ENCODE results near the gene CCR5. TPM values are rescaled to one million over a fixed set of nuclear protein-coding genes. Genes with fewer than 3 reads are reported as not detected.

The CCR5 gene
- total RNA-seq, 4 donors from 2014 or later, result 0.23 to 1.8 (median 0.44) TPM

DNA sequence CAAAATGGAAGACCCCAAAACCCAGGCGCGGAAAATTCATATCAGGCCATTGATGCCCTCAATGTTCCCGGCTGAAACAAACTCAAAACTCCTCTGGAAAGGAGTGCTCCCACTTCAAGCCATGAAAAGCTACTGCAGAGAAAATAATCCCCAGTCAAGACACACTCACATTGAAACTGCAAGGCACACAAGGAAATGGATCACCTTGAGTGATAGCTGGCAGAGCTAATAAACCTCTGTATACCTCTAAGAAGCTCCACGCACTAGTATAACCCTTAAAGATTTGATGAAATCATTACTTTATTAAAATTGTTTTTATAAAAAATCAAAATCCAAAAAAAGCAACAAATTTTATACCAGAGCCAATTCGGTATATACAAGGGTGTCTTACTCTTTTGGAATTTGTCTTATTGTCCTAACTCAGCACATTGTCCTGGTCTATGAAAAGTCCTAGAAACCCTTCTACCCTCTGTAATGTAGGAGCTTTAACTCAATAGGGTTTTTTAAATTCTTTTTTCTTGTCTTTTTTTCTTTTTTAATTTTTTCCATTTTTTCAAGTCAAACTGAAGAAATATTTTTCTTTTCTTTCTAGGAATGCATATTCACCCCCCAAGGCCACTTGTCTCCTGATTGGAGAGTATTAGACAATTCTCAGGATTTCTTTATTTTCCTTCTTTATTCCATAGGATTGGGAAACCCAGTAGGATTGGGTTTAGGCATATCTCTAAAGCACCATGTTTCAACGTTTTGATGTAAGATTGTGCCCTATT is 27.6 kb downstream of the CCR5 start:
- no peak overlapping the region for H3K4me3 ChIP-seq
- WGBS, 2 donors (ENCODE audit: low coverage in 1 of 2), result 84 to 87% methylated on average over 3 to 6 of the region's 6 CpGs
- H3K9me3 ChIP-seq, result no peaks in the 10 kb centered on the region
- no peaks in the 10 kb centered on the region for H3K27me3 ChIP-seq
- ATAC-seq, result no peak
- TF ChIP-seq, protein P1, sequence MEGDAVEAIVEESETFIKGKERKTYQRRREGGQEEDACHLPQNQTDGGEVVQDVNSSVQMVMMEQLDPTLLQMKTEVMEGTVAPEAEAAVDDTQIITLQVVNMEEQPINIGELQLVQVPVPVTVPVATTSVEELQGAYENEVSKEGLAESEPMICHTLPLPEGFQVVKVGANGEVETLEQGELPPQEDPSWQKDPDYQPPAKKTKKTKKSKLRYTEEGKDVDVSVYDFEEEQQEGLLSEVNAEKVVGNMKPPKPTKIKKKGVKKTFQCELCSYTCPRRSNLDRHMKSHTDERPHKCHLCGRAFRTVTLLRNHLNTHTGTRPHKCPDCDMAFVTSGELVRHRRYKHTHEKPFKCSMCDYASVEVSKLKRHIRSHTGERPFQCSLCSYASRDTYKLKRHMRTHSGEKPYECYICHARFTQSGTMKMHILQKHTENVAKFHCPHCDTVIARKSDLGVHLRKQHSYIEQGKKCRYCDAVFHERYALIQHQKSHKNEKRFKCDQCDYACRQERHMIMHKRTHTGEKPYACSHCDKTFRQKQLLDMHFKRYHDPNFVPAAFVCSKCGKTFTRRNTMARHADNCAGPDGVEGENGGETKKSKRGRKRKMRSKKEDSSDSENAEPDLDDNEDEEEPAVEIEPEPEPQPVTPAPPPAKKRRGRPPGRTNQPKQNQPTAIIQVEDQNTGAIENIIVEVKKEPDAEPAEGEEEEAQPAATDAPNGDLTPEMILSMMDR (IDR thresholded peaks at IDR 0.05), result no peak
- TF ChIP-seq POLR2AphosphoS5 (IDR thresholded peaks at IDR 0.05) (no peak), EP300 (IDR thresholded peaks at IDR 0.05) (no peak), POLR2A (IDR thresholded peaks at IDR 0.05) (no peak)
- no peak overlapping the region for H3K27ac ChIP-seq
- no peaks in the 10 kb centered on the region for H3K4me1 ChIP-seq
- no peaks in the 10 kb centered on the region for H3K36me3 ChIP-seq

DNA sequence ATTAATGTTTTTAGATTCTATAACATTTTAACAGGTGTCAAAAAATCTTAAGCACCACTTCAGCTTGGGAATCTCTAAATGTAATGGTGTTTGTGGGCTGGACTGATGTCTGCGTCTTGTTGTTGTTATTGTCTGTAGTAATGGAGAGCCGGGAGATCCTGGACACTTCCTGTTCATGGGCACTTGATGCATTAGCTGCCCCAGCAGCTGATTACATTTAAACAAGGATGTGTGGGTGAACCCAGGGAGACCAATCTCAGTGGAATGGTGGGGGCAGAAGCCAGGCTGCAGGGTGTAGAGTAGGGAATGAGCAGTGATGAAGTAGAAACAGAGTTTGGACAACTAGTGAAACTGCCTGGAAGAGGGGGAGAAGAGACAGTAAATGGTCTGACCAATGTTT is 28.4 kb downstream of the CCR5 start:
- no peak overlapping the region for H3K4me3 ChIP-seq
- no peaks in the 10 kb centered on the region for H3K36me3 ChIP-seq
- H3K27ac ChIP-seq, result no peak overlapping the region
- ATAC-seq, result no peak
- no peaks in the 10 kb centered on the region for H3K27me3 ChIP-seq
- no peak for TF ChIP-seq POLR2A (IDR thresholded peaks at IDR 0.05)
- TF ChIP-seq EP300 (IDR thresholded peaks at IDR 0.05), result no peak
- TF ChIP-seq, protein P1 (IDR thresholded peaks at IDR 0.05), result no peak
- no peak for TF ChIP-seq POLR2AphosphoS5 (IDR thresholded peaks at IDR 0.05)
- H3K4me1 ChIP-seq, result no peaks in the 10 kb centered on the region
- no peaks in the 10 kb centered on the region for H3K9me3 ChIP-seq
- 42 to 57% methylated on average over 1 to 2 of the region's 2 CpGs for WGBS, 2 donors (ENCODE audit: low coverage in 1 of 2)

DNA sequence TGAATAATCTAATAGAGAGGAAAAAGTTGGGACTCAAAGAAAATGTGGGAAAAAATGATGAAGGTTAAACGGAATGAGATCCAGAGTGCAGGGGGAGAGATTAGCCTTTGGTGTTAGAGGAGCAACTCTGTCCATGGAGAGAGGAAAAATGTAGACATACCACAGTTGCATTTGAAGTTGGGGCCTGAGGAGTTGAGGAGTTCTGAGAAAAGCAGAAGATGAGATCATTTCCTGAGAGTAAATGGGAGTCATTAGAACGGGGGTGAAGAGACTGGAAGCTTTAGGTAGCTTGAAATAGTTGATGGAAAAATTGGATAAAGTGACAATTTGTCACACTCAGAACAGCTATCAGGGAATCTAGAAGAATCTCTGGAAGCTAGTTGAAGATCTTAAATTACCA is 28.8 kb downstream of the CCR5 start:
- TF ChIP-seq POLR2A (IDR thresholded peaks at IDR 0.05) (no peak), POLR2AphosphoS5 (IDR thresholded peaks at IDR 0.05) (no peak), EP300 (IDR thresholded peaks at IDR 0.05) (no peak)
- TF ChIP-seq, protein P1 (IDR thresholded peaks at IDR 0.05), result no peak
- ATAC-seq, result no peak
- 51 to 72% methylated on average over 2 of the region's 2 CpGs for WGBS, 2 donors (ENCODE audit: low coverage in 1 of 2)
- H3K9me3 ChIP-seq, result no peaks in the 10 kb centered on the region
- H3K4me3 ChIP-seq, result no peak overlapping the region
- no peaks in the 10 kb centered on the region for H3K36me3 ChIP-seq
- no peaks in the 10 kb centered on the region for H3K4me1 ChIP-seq
- H3K27ac ChIP-seq, result no peak overlapping the region
- no peaks in the 10 kb centered on the region for H3K27me3 ChIP-seq

DNA sequence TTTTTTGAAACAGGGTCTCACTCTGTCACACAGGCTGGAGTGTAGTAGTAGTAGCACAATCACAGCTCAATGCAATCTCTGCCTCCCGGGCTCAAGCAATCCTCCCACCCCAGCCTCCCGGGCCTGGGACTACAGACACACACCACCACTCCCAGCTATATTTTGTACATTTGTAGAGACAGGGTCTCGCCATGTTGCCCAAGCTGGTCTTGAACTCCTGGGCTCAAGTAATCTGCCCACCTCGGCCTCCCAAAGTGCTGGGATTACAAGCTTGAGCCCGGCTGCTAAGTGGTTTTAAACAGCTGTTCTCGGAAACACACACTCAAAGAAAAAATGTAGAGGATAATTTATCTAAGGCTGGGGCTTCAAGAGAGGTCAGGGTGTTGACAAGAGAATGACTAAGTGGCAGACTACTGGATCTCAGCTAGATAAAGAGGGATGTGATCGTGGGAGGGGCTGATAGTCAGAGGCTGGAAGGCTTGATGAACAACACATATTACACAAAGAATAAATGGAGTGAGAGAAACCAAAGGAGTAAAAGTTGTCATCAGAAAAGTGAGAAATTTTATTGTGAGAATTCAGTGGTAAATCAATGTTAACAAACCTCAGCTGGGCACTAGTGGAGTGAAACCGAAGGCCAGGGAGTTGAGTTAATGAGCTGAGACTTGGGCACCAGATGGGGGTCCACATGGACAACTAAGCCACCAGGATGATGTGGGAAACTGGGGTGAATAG is 29.4 kb downstream of the CCR5 start:
- Histone ChIP-seq H3K27ac (no peak overlapping the region), H3K27me3 (no peaks in the 10 kb centered on the region), H3K36me3 (no peaks in the 10 kb centered on the region), H3K9me3 (no peaks in the 10 kb centered on the region), H3K4me1 (peaks cover 0 to 5% (median 0%) of the 10 kb centered on the region in 3 donors), H3K4me3 (no peak overlapping the region)
- 48 to 66% methylated on average over 4 to 8 of the region's 8 CpGs for WGBS, 2 donors (ENCODE audit: low coverage in 1 of 2)
- TF ChIP-seq EP300 (IDR thresholded peaks at IDR 0.05) (no peak), POLR2AphosphoS5 (IDR thresholded peaks at IDR 0.05) (no peak), POLR2A (IDR thresholded peaks at IDR 0.05) (no peak)
- TF ChIP-seq, protein P1 (IDR thresholded peaks at IDR 0.05), result no peak
- ATAC-seq, result no peak
